Natural killer cell (primary cell): ENCODE data around the gene SLC25A6. TPM values are rescaled to one million over a fixed set of nuclear protein-coding genes. Genes with fewer than 3 reads are reported as not detected.

Source experiments
- ATAC-seq, 3 donors: fragments of 150-1000 bp in 2 of 3; fragments of 200-7000 bp in 1 of 3; cut with Tn5 transposase; 1 replicate in 1 of 3; 2 replicates in 2 of 3; pipeline ENCODE4 v1.10.0; 2021; ENCODE audit warnings: mild to moderate bottlenecking in 2 of 3, moderate library complexity in 2 of 3
- DNase-seq, 2 donors: peaks; one replicate each; pipeline versions ENCODE4 v3.0.0 to v3.0.0-alpha.2; 2013 to 2021; ENCODE audit warnings: mixed read lengths in 1 of 2
- H3K27ac ChIP-seq: one replicate; pipeline ENCODE4 v1.5.1; 2013; ENCODE audit warnings: mild to moderate bottlenecking, low read length
- H3K27me3 ChIP-seq: one replicate; pipeline ENCODE4 v1.6.1; 2013; ENCODE audit warnings: low read length; ENCODE audit not compliant: control insufficient read depth, insufficient read depth
- H3K36me3 ChIP-seq: one replicate; pipeline ENCODE4 v1.6.1; 2013; ENCODE audit warnings: low read length; ENCODE audit not compliant: control insufficient read depth, insufficient read depth
- H3K4me1 ChIP-seq: one replicate; pipeline ENCODE4 v1.6.1; 2013; ENCODE audit warnings: low read length; ENCODE audit not compliant: control insufficient read depth, insufficient read depth
- H3K4me3 ChIP-seq: one replicate; pipeline ENCODE4 v1.5.1; 2013; ENCODE audit warnings: low read length
- H3K9me3 ChIP-seq: one replicate; pipeline ENCODE4 v1.6.1; 2013; ENCODE audit warnings: low read length; ENCODE audit not compliant: control insufficient read depth, insufficient read depth
- H3K27ac Mint-ChIP-seq, 2 donors: one replicate each; pipeline ENCODE4 v1.8.0; 2022; ENCODE audit warnings: mild to moderate bottlenecking in 2 of 2, mixed read lengths in 2 of 2, moderate library complexity in 1 of 2
- H3K27me3 Mint-ChIP-seq, 2 donors: one replicate each; pipeline ENCODE4 v1.8.0; 2022; ENCODE audit warnings: low read depth in 2 of 2, mixed read lengths in 2 of 2
- H3K36me3 Mint-ChIP-seq: one replicate; pipeline ENCODE4 v1.8.0; 2022; ENCODE audit warnings: mixed read lengths
- H3K4me1 Mint-ChIP-seq, 2 donors: one replicate each; pipeline ENCODE4 v1.8.0; 2022; ENCODE audit warnings: mixed read lengths in 2 of 2
- H3K4me3 Mint-ChIP-seq: one replicate; pipeline ENCODE4 v1.8.0; 2022; ENCODE audit warnings: mild to moderate bottlenecking, moderate library complexity, mixed read lengths
- H3K9me3 Mint-ChIP-seq, 2 donors: one replicate each; pipeline ENCODE4 v1.8.0; 2022; ENCODE audit warnings: mixed read lengths in 2 of 2
- WGBS: methylation state at CpG from one replicate; pipeline ENCODE4 v1.1.7; 2013; ENCODE audit warnings: missing lambda C conversion rate; ENCODE audit not compliant: insufficient coverage; 5-methylcytosine and 5-hydroxymethylcytosine counted together
- intact Hi-C: fragments of 100-400 bp; cut with micrococcal nuclease; formaldehyde crosslinking; loops from one replicate; pipeline ENCODE4 v1.14.2; 2022
- total RNA-seq, 4 donors: library from RNA; stranded (reverse); fragments of 120-200 nt in 1 of 4; gene quantifications; one replicate each; pipeline versions ENCODE4 v1.2.3 to v1.2.4, GENCODE V29; 2013 to 2022
- TF ChIP-seq, protein P1 (sequence below): fragments of 200-600 bp; IDR thresholded peaks from one replicate; pipeline ENCODE4 v1.8.0; 2022; ENCODE audit warnings: antibody characterized with exemption

The SLC25A6 gene
- total RNA-seq, 3 donors from 2014 or later (not counting 1 experiment from before 2014, with no cell fraction given): 157 to 197 (median 178) TPM

DNA sequence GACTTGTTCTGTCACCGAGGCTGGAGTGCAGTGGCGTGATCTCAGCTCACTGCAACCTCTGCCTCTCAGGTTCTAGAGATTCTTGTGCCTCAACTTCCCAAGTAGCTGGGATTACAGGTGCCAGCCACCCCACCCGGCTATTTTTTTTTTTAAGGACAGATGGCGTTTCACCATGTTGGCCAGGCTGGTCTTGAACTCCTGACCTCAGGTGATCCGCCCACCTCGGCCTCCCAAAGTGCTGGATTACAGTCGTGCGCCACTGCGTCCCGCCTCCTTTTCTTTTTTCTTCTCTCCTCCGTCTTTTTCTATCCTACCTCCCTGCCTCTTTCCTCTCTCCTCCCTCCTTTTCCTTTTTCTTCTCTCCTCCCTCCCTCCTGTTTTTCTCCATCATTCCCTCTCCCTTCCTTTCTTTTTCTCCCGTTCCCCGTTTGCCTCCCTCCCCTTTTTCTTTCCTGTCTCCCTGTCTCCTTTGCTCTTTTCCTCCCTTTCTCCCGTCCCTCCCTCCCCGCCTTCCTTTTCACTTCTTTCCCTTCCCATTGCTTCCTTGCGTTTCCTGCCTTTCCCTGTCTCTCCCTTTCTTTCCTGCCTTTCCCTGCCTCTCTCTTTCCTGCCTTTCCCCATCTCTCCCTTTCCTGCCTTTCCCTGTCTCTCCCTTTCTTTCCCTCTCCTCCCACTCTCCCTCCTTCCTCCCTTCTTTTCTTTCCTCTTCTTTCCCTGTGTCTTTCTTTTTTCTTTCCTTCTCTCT, 2.1 kb upstream of the SLC25A6 start:
- Mint-ChIP-seq H3K4me1 (peaks cover 20 to 44% of the 10 kb centered on the region in 2 donors), H3K27ac (peak overlapping the region; percentile 80 to 94), H3K9me3 (no peaks in the 10 kb centered on the region), H3K36me3 (no peaks in the 10 kb centered on the region), H3K27me3 (no peaks in the 10 kb centered on the region), H3K4me3 (peak overlapping the region; percentile 92)
- Histone ChIP-seq H3K4me3 (no peak overlapping the region), H3K36me3 (peaks cover 15% of the 10 kb centered on the region), H3K4me1 (peaks cover 24% of the 10 kb centered on the region), H3K27me3 (no peaks in the 10 kb centered on the region), H3K27ac (no peak overlapping the region), H3K9me3 (no peaks in the 10 kb centered on the region)
- TF ChIP-seq, protein P1, sequence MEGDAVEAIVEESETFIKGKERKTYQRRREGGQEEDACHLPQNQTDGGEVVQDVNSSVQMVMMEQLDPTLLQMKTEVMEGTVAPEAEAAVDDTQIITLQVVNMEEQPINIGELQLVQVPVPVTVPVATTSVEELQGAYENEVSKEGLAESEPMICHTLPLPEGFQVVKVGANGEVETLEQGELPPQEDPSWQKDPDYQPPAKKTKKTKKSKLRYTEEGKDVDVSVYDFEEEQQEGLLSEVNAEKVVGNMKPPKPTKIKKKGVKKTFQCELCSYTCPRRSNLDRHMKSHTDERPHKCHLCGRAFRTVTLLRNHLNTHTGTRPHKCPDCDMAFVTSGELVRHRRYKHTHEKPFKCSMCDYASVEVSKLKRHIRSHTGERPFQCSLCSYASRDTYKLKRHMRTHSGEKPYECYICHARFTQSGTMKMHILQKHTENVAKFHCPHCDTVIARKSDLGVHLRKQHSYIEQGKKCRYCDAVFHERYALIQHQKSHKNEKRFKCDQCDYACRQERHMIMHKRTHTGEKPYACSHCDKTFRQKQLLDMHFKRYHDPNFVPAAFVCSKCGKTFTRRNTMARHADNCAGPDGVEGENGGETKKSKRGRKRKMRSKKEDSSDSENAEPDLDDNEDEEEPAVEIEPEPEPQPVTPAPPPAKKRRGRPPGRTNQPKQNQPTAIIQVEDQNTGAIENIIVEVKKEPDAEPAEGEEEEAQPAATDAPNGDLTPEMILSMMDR: no peak
- DNase-seq (no peak), ATAC-seq (no peak)
- 95% methylated on average over 16 of the region's 16 CpGs for WGBS
- intact Hi-C loops: loop anchor here (5.0 kb wide), 2 partner anchors 198 to 263 kb away; partner anchors contain the start of gene AKAP17A

DNA sequence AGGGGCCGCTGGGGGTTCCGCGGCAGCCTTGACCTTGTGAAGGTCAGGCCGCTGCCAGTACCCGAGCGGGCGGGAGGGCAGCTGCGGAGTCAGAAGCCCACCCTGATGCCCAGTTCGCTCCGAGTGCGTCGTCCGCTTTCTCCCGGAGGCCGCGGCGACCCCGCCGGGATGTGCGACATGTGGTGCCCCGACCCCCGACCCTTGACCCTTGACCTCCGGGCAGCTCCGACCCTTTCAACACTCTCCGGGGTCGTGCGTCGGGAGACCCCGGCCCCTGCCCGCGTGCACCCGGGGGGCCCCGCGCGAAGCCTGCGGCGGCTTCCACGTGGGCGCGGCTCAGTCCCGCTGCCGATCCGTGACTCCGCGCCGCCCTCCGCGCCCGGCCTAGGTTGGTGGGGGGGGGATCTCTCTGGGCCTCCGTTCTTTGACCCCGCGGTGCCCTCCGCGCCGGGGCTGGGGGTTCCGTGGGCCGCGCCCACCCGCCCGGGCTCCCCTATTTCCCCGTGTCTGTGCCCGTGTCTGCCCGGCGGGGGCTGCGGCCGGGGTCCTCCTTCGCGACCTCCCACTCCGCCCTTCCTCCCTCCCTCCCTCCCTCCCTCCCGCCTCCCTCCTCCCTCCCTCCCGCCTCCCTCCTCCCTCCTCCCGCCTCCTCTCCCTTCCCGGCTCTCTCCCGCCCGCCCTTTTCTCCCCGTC, 609 bp upstream of the SLC25A6 start:
- TF ChIP-seq, protein P1: no peak
- DNase-seq (no peak), ATAC-seq (peak; percentile 20 to 40 (median 29))
- under 1% methylated on average over 67 of the region's 76 CpGs for WGBS
- H3K27ac Mint-ChIP-seq: peak overlapping the region; percentile 85 to 94
- no peaks in the 10 kb centered on the region for H3K36me3 Mint-ChIP-seq
- Histone ChIP-seq H3K27ac (peak overlapping the region; percentile 87), H3K4me3 (peak overlapping the region; percentile 85), H3K4me1 (peaks cover 24% of the 10 kb centered on the region), H3K27me3 (no peaks in the 10 kb centered on the region), H3K9me3 (no peaks in the 10 kb centered on the region), H3K36me3 (peaks cover 29% of the 10 kb centered on the region)
- H3K9me3 Mint-ChIP-seq: no peaks in the 10 kb centered on the region
- no peaks in the 10 kb centered on the region for H3K27me3 Mint-ChIP-seq
- intact Hi-C loops: loop anchor here (1.0 to 5.0 kb wide), 4 partner anchors 61 to 265 kb away; partner anchors contain the start of genes AKAP17A and P2RY8
- peaks cover 35 to 58% of the 10 kb centered on the region in 2 donors for H3K4me1 Mint-ChIP-seq
- peak overlapping the region; percentile 92 for H3K4me3 Mint-ChIP-seq

DNA sequence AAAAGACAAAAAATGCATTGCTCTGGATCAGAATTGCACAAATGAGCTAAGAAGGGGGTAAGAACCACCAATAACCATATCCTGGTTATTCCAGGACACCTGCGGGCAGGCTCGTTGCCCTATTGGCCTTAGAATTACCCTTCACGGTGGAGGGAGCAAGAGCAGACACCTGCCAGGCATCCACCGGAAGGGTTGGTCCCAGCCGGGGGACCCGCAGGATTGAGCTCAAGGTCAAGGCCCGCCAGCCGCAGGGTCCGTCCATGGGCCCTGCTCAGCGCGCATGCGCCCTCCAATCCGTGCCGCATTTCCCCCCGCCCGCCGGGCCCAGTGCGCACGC, 575 bp downstream of the SLC25A6 start:
- H3K4me3 Mint-ChIP-seq: peak overlapping the region; percentile 92
- H3K27me3 Mint-ChIP-seq: no peaks in the 10 kb centered on the region
- H3K36me3 ChIP-seq: peaks cover 41% of the 10 kb centered on the region
- peak in 1 of 2 donors; percentile 97 for DNase-seq
- no peaks in the 10 kb centered on the region for H3K27me3 ChIP-seq
- peak overlapping the region; percentile 99 for H3K4me3 ChIP-seq
- no peak for ATAC-seq
- H3K27ac Mint-ChIP-seq: peak overlapping the region; percentile 85 to 94
- no peaks in the 10 kb centered on the region for H3K9me3 Mint-ChIP-seq
- H3K4me1 Mint-ChIP-seq: peaks cover 37 to 61% of the 10 kb centered on the region in 2 donors
- TF ChIP-seq, protein P1: no peak
- peak overlapping the region; percentile 60 for H3K27ac ChIP-seq
- H3K9me3 ChIP-seq: no peaks in the 10 kb centered on the region
- H3K36me3 Mint-ChIP-seq: no peaks in the 10 kb centered on the region
- peaks cover 24% of the 10 kb centered on the region for H3K4me1 ChIP-seq
- WGBS: under 1% methylated on average over 19 of the region's 19 CpGs
- intact Hi-C loops: loop anchor here (5.0 kb wide), 2 partner anchors 201 to 266 kb away; partner anchors contain the start of gene AKAP17A
